OCI-LY7 (cell line): ENCODE measurements around the gene ANO8. TPM values are rescaled to one million over a fixed set of nuclear protein-coding genes. Genes with fewer than 3 reads are reported as not detected.
A peak's percentile ranks its signal among the peaks of the same experiment; 100 is the strongest.

Experiments
- BruUV-seq: library from RNA; stranded (reverse); fragments of 400-500 nt; replicated peaks from 2 replicates; lab custom pipeline; 2021; lab: Mats Ljungman, UMichigan
- CTCF ChIA-PET: fragments of 300-600 bp; sonication (Branson Sonifier 250); formaldehyde crosslinking; loops from one replicate; lab custom pipeline; 2022; ENCODE audit warnings: antibody characterized with exemption; ENCODE audit not compliant: unreplicated experiment; lab: Charles Lee
- POLR2A ChIA-PET: fragments of 300-600 bp; sonication (Branson Sonifier 250); formaldehyde crosslinking; loops from one replicate; lab custom pipeline; 2022; ENCODE audit warnings: antibody characterized with exemption; lab: Charles Lee
- DNase-seq: peaks from one replicate; pipeline ENCODE4 v3.0.0-alpha.2; 2015; ENCODE audit warnings: low spot score
- H2AFZ ChIP-seq: fragments of 200-600 bp; sonication (generic), shearing (Covaris generic); 2 replicates; pipeline ENCODE4 v1.6.1; 2014; ENCODE audit warnings: mild to moderate bottlenecking, antibody characterized with exemption, low read length, moderate library complexity
- H3K27ac ChIP-seq: fragments of 200-600 bp; sonication (generic); 2 replicates; pipeline ENCODE4 v1.5.1; 2014; ENCODE audit warnings: mixed run types, low read depth, mild to moderate bottlenecking, moderate library complexity, low read length, inconsistent platforms; ENCODE audit not compliant: poor library complexity, severe bottlenecking
- H3K36me3 ChIP-seq: fragments of 200-600 bp; sonication (generic); 2 replicates; pipeline ENCODE4 v1.6.1; 2014; ENCODE audit warnings: mild to moderate bottlenecking, antibody characterized with exemption, low read length, moderate library complexity, mixed read lengths; ENCODE audit not compliant: insufficient read depth
- H3K4me1 ChIP-seq: fragments of 200-600 bp; sonication (generic); 2 replicates; pipeline ENCODE4 v1.5.1; 2014; ENCODE audit warnings: mild to moderate bottlenecking, low read length; ENCODE audit not compliant: insufficient read depth, poor library complexity, severe bottlenecking
- H3K4me2 ChIP-seq: fragments of 200-600 bp; sonication (generic); 2 replicates; pipeline ENCODE4 v1.6.1; 2014; ENCODE audit warnings: mild to moderate bottlenecking, low read length
- H3K4me3 ChIP-seq: fragments of 200-600 bp; sonication (generic); 2 replicates; pipeline ENCODE4 v1.5.1; 2014; ENCODE audit warnings: mild to moderate bottlenecking, low read depth, low read length; ENCODE audit not compliant: poor library complexity, severe bottlenecking
- H3K79me2 ChIP-seq: fragments of 200-600 bp; sonication (generic); 2 replicates; pipeline ENCODE4 v1.6.1; 2016; ENCODE audit warnings: low read depth, mild to moderate bottlenecking, low read length, moderate library complexity, mixed read lengths; ENCODE audit not compliant: insufficient read depth
- H3K9me2 ChIP-seq: fragments of 200-600 bp; sonication (generic); 2 replicates; pipeline ENCODE4 v1.6.1; 2016; ENCODE audit warnings: mild to moderate bottlenecking, low read length, mixed read lengths; ENCODE audit not compliant: insufficient read depth
- H3K9me3 ChIP-seq: fragments of 200-600 bp; sonication (generic); 2 replicates; pipeline ENCODE4 v1.6.1; 2014; ENCODE audit warnings: mild to moderate bottlenecking, mixed run types, low read length, mixed read lengths
- H4K20me1 ChIP-seq: fragments of 200-600 bp; sonication (generic); 2 replicates; pipeline ENCODE4 v1.6.1; 2014; ENCODE audit warnings: mild to moderate bottlenecking, antibody characterized with exemption, low read length, moderate library complexity, mixed read lengths; ENCODE audit not compliant: insufficient read depth
- CTCF ChIP-seq: fragments of 200-600 bp; sonication (generic); conservative IDR thresholded peaks from 2 replicates; pipeline ENCODE4 v1.5.1; 2014; ENCODE audit warnings: mild to moderate bottlenecking, antibody characterized with exemption, low read length, moderate library complexity, mixed read lengths
- EZH2phosphoT487 ChIP-seq: fragments of 200-600 bp; sonication (generic); IDR thresholded peaks from 2 replicates; pipeline ENCODE4 v1.6.1; 2018; ENCODE audit warnings: low read depth, borderline replicate concordance, mild to moderate bottlenecking, mixed run types, antibody characterized with exemption, low read length, moderate library complexity, mixed read lengths
- intact Hi-C: fragments of 100-400 bp; cut with micrococcal nuclease; formaldehyde crosslinking; loops from one replicate; pipeline ENCODE4 v1.10.0; 2022; ENCODE audit not compliant: unreplicated experiment
- total RNA-seq, 2 experiments: library from RNA; depleted of rRNA in 1 of 2; stranded (reverse); fragments of >200 nt in 1 of 2; shearing (Covaris generic) in 1 of 2; gene quantifications; 2 replicates each; pipeline ENCODE4 v1.2.3, GENCODE V29; 2014 to 2022

ANO8 gene
- total RNA-seq, 2 experiments from 2014 or later, result 4.3 to 13.5 TPM

- BruUV-seq, result TSS peak; percentile 93
- CTCF ChIA-PET, result no interaction called here
- POLR2A ChIA-PET, result no interaction called here
Observed at GRCh38 chr19:17319473-17320238, 15.0 kb downstream of the ANO8 start.

GRCh38 chr19:17318966-17319365 lies 15.7 kb downstream of the ANO8 start:
- POLR2A ChIA-PET, result no interaction called here
- H3K27ac ChIP-seq, result no peak overlapping the region
- CTCF ChIA-PET, result no interaction called here
- no peaks in the 10 kb centered on the region for H3K9me3 ChIP-seq
- no peaks in the 10 kb centered on the region for H4K20me1 ChIP-seq
- no peaks in the 10 kb centered on the region for H3K9me2 ChIP-seq
- no TSS peak for BruUV-seq
- H3K4me2 ChIP-seq, result no peak overlapping the region
- intact Hi-C loops, result no loop called here
- H3K79me2 ChIP-seq, result no peaks in the 10 kb centered on the region
- H2AFZ ChIP-seq, result no peak overlapping the region
- DNase-seq, result no peak
- H3K4me3 ChIP-seq, result no peak overlapping the region
- peaks cover 55% of the 10 kb centered on the region for H3K36me3 ChIP-seq
- H3K4me1 ChIP-seq, result peaks cover 6% of the 10 kb centered on the region
- no peak for TF ChIP-seq EZH2phosphoT487
- no peak for TF ChIP-seq CTCF

More at GRCh38 chr19:17319473-17320238, 15.0 kb downstream of the ANO8 start:
- no peak for TF ChIP-seq CTCF
- no peak for TF ChIP-seq EZH2phosphoT487
- Histone ChIP-seq H2AFZ (no peak overlapping the region), H3K4me1 (peaks cover 9% of the 10 kb centered on the region), H3K36me3 (peaks cover 48% of the 10 kb centered on the region), H3K4me2 (no peak overlapping the region), H3K79me2 (no peaks in the 10 kb centered on the region), H3K9me3 (no peaks in the 10 kb centered on the region), H4K20me1 (no peaks in the 10 kb centered on the region), H3K4me3 (no peak overlapping the region), H3K9me2 (no peaks in the 10 kb centered on the region), H3K27ac (no peak overlapping the region)
- no peak for DNase-seq
- intact Hi-C loops, result no loop called here

- TF ChIP-seq EZH2phosphoT487 (no peak), CTCF (no peak)
- DNase-seq, result no peak
- CTCF ChIA-PET, result no interaction called here
- Histone ChIP-seq H2AFZ (no peak overlapping the region), H3K9me2 (no peaks in the 10 kb centered on the region), H3K4me2 (no peak overlapping the region), H3K27ac (no peak overlapping the region), H3K9me3 (no peaks in the 10 kb centered on the region), H3K36me3 (peaks cover 33% of the 10 kb centered on the region), H3K4me1 (peaks cover 9% of the 10 kb centered on the region), H3K79me2 (peaks cover 22% of the 10 kb centered on the region), H3K4me3 (no peak overlapping the region), H4K20me1 (0 out of 2 replicates have a peak, but pooled peaks cover 5% of the 10 kb centered on the region)
- BruUV-seq, result no TSS peak
- intact Hi-C loops, result no loop called here
- POLR2A ChIA-PET, result interaction anchor here (0.6 kb wide), 1 partner anchor 866 kb away, joined by 3 read pairs; no protein-coding TSS in a partner anchor
Observed at GRCh38 chr19:17314007-17314593, 20.6 kb downstream of the ANO8 start.
